Hepatocyte (in vitro differentiated cells): ENCODE results near the gene CNPPD1. TPM values are rescaled to one million over a fixed set of nuclear protein-coding genes. Genes with fewer than 3 reads are reported as not detected.

Experiments
- DNase-seq: peaks from one replicate; pipeline ENCODE4 v3.0.0-alpha.2; 2016; ENCODE audit warnings: low spot score
- H2AFZ ChIP-seq: fragments of 200-600 bp; sonication (generic); 2 replicates; pipeline ENCODE4 v1.6.0; 2016; ENCODE audit warnings: antibody characterized with exemption, mild to moderate bottlenecking
- H3K27ac ChIP-seq: fragments of 200-600 bp; sonication (generic); 2 replicates; pipeline ENCODE4 v1.5.1; 2016; ENCODE audit warnings: mild to moderate bottlenecking
- H3K27me3 ChIP-seq: fragments of 200-600 bp; sonication (generic); 2 replicates; pipeline ENCODE4 v1.6.1; 2016
- H3K36me3 ChIP-seq: fragments of 200-600 bp; sonication (generic); replicated peaks from 2 replicates; pipeline ENCODE4 v1.5.1; 2016; ENCODE audit warnings: low read depth; ENCODE audit not compliant: insufficient read depth
- H3K4me1 ChIP-seq: fragments of 200-600 bp; sonication (generic); 2 replicates; pipeline ENCODE4 v1.5.1; 2016; ENCODE audit warnings: mild to moderate bottlenecking, moderate library complexity; ENCODE audit not compliant: insufficient read depth
- H3K4me2 ChIP-seq: fragments of 200-600 bp; sonication (generic); 2 replicates; pipeline ENCODE4 v1.6.0; 2016
- H3K4me3 ChIP-seq: fragments of 200-600 bp; sonication (generic); 2 replicates; pipeline ENCODE4 v1.5.1; 2016; ENCODE audit warnings: mild to moderate bottlenecking
- H3K79me2 ChIP-seq: fragments of 200-600 bp; sonication (generic); 2 replicates; pipeline ENCODE4 v1.6.0; 2017; ENCODE audit warnings: mild to moderate bottlenecking
- H3K9me2 ChIP-seq: fragments of 200-600 bp; sonication (generic); replicated peaks from 2 replicates; pipeline ENCODE4 v1.6.0; 2017; ENCODE audit warnings: mild to moderate bottlenecking; ENCODE audit not compliant: insufficient read depth
- H3K9me3 ChIP-seq: fragments of 200-600 bp; sonication (generic); 2 replicates; pipeline ENCODE4 v1.5.1; 2016; ENCODE audit warnings: low read depth, mild to moderate bottlenecking
- H4K20me1 ChIP-seq: fragments of 200-600 bp; sonication (generic); 2 replicates; pipeline ENCODE4 v1.6.0; 2016; ENCODE audit warnings: mild to moderate bottlenecking; ENCODE audit not compliant: insufficient read depth, poor library complexity, severe bottlenecking
- EZH2 ChIP-seq: fragments of 200-600 bp; sonication (generic); IDR thresholded peaks from 2 replicates; pipeline ENCODE4 v1.6.1; 2016; ENCODE audit warnings: antibody characterized with exemption, mild to moderate bottlenecking, borderline replicate concordance
- EZH2phosphoT487 ChIP-seq: fragments of 200-600 bp; sonication (generic); IDR thresholded peaks from one replicate; pipeline ENCODE4 v1.6.1; 2018; ENCODE audit warnings: antibody characterized with exemption, mild to moderate bottlenecking, low read depth, moderate library complexity; ENCODE audit not compliant: unreplicated experiment, severe bottlenecking
- WGBS: methylation state at CpG from one replicate; pipeline ENCODE4 v1.1.6; 2016; ENCODE audit warnings: low lambda C conversion rate; ENCODE audit errors: missing lambda C conversion rate; 5-methylcytosine and 5-hydroxymethylcytosine counted together
- polyA plus RNA-seq: library from polyadenylated mRNA; unstranded; fragments of >200 nt; fragmentation: Nextera tagmentation; extraction: Ambion mirVana; gene quantifications from 2 replicates; pipeline ENCODE4 v1.2.1, GENCODE V29; 2016
- total RNA-seq: library from RNA; depleted of rRNA; stranded (reverse); fragments of >200 nt; gene quantifications from 2 replicates; pipeline ENCODE4 v1.2.3, GENCODE V29; 2014
- TF ChIP-seq, protein P1 (sequence below): fragments of 200-600 bp; sonication (generic); IDR thresholded peaks from 2 replicates; pipeline ENCODE4 v1.5.1; 2016; ENCODE audit warnings: antibody characterized with exemption, mild to moderate bottlenecking; ENCODE audit not compliant: poor library complexity

Gene CNPPD1
- total and polyA plus RNA-seq, 2 experiments from 2014 or later = 34.0 to 49.4 TPM

DNA sequence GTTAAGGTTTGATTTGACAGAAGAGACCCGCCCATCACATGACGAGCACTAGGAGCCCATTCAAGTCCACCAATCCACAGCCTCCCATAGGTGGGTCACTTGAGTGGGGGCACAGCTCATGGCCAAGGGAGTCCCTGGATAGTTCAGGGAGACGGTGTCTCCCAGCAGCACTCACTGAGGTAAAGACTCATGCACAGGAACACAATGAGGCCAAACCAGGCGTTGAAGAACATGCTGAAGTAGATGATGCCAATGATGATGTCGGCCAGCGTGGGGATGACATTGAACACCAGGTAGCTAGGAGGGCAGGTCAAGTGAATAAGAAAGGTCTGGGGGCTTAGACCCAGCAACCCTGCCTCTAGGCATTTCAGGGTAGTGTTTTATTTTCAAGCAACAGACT is 38.1 kb upstream of the CNPPD1 start:
- TF ChIP-seq EZH2phosphoT487 (no peak), EZH2 (no peak)
- TF ChIP-seq, protein P1, sequence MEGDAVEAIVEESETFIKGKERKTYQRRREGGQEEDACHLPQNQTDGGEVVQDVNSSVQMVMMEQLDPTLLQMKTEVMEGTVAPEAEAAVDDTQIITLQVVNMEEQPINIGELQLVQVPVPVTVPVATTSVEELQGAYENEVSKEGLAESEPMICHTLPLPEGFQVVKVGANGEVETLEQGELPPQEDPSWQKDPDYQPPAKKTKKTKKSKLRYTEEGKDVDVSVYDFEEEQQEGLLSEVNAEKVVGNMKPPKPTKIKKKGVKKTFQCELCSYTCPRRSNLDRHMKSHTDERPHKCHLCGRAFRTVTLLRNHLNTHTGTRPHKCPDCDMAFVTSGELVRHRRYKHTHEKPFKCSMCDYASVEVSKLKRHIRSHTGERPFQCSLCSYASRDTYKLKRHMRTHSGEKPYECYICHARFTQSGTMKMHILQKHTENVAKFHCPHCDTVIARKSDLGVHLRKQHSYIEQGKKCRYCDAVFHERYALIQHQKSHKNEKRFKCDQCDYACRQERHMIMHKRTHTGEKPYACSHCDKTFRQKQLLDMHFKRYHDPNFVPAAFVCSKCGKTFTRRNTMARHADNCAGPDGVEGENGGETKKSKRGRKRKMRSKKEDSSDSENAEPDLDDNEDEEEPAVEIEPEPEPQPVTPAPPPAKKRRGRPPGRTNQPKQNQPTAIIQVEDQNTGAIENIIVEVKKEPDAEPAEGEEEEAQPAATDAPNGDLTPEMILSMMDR = no peak
- Histone ChIP-seq H3K4me1 (peaks cover 10% of the 10 kb centered on the region), H3K9me2 (no peaks in the 10 kb centered on the region), H3K4me3 (no peak overlapping the region), H2AFZ (no peak overlapping the region), H3K27ac (no peak overlapping the region), H3K27me3 (no peaks in the 10 kb centered on the region), H3K79me2 (peaks cover 13% of the 10 kb centered on the region), H3K4me2 (no peak overlapping the region), H3K36me3 (no peaks in the 10 kb centered on the region), H4K20me1 (no peaks in the 10 kb centered on the region), H3K9me3 (no peaks in the 10 kb centered on the region)
- DNase-seq = no peak
- WGBS = 93% methylated on average over 6 of the region's 6 CpGs

DNA sequence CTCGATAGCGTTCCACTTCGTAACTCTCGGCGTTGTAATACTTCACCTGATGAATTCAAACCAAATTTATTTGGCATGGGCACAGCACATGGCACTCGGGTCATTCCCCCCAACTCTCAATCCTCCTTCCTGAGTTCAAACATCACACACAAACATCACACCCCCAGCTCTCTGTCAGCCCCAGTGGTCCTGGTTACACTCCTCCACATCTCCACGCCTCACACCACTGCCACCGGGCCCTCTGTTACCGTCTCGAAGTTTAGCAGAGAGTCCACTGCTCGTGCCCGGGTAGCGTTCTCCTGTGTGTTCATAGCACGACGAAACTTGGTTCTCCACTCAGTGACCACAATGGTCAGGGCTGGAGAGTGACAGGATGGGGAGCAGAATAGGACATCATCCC is 37.4 kb upstream of the CNPPD1 start:
- no peak overlapping the region for H3K4me2 ChIP-seq
- H3K4me1 ChIP-seq = peaks cover 5% of the 10 kb centered on the region
- TF ChIP-seq, protein P1 = no peak
- TF ChIP-seq EZH2phosphoT487 (no peak), EZH2 (no peak)
- H3K36me3 ChIP-seq = no peaks in the 10 kb centered on the region
- H3K9me2 ChIP-seq = no peaks in the 10 kb centered on the region
- H2AFZ ChIP-seq = no peak overlapping the region
- no peak overlapping the region for H3K4me3 ChIP-seq
- 98% methylated on average over 15 of the region's 15 CpGs for WGBS
- no peaks in the 10 kb centered on the region for H3K9me3 ChIP-seq
- H4K20me1 ChIP-seq = no peaks in the 10 kb centered on the region
- no peak overlapping the region for H3K27ac ChIP-seq
- H3K79me2 ChIP-seq = peaks cover 13% of the 10 kb centered on the region
- no peaks in the 10 kb centered on the region for H3K27me3 ChIP-seq
- no peak for DNase-seq

DNA sequence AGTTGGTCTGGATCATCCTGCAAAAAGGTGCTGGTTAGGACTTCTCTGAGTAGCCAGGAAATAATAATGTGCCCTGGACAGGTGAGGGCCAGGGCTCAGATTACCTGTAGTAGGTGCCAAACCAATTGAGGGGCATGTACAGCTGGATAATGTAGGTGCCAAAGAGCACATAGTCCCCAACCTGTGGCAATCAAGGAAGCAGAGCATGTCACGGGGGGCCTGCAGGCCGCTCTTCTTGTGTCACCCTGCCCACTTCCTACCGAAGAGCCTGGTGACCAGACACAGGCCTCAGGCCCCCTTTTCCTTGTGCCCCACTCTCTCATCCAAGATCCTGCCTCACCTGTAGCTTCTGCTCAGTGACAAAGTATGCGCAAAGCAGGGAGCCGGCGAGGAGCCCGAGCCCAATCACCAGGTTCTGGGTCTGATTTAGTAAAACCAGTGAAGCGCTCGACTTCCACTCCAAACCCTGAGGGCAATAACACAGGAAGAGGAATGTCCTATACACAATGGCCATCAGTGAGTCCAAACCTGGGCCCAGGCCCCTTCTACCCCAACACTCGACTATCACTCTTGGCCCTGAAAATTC is 36.9 kb upstream of the CNPPD1 start:
- H3K36me3 ChIP-seq = no peaks in the 10 kb centered on the region

More for the DNA sequence above, 36.9 kb upstream of the CNPPD1 start:
- no peak overlapping the region for H3K27ac ChIP-seq
- no peak overlapping the region for H2AFZ ChIP-seq
- H3K4me2 ChIP-seq = no peak overlapping the region
- no peaks in the 10 kb centered on the region for H3K27me3 ChIP-seq
- peaks cover 3% of the 10 kb centered on the region for H3K4me1 ChIP-seq
- DNase-seq = no peak
- TF ChIP-seq, protein P1 = no peak
- no peak for TF ChIP-seq EZH2phosphoT487
- TF ChIP-seq EZH2 = no peak
- no peak overlapping the region for H3K4me3 ChIP-seq
- peaks cover 3% of the 10 kb centered on the region for H4K20me1 ChIP-seq
- no peaks in the 10 kb centered on the region for H3K9me2 ChIP-seq
- no peaks in the 10 kb centered on the region for H3K9me3 ChIP-seq
- whole genome bisulfite sequencing = 97% methylated on average over 10 of the region's 10 CpGs
- H3K79me2 ChIP-seq = peaks cover 13% of the 10 kb centered on the region
